ENCODE data around the gene EZR. TPM values are rescaled to one million over a fixed set of nuclear protein-coding genes. Genes with fewer than 3 reads are reported as not detected.

Gene EZR
- total and polyA plus RNA-seq, 10 of the 15 experiments (the other 5 are each of a cell fraction or from before 2014, with no cell fraction given), result 79.1 to 282 (median 161) TPM

- TF ChIP-seq SMC3 (IDR thresholded peaks at IDR 0.05; ENCODE audit: borderline replicate concordance, low read length) (no peak), MTA3 (IDR thresholded peaks at IDR 0.05; ENCODE audit: borderline replicate concordance, low read length) (no peak)
- TF ChIP-seq, protein P1, sequence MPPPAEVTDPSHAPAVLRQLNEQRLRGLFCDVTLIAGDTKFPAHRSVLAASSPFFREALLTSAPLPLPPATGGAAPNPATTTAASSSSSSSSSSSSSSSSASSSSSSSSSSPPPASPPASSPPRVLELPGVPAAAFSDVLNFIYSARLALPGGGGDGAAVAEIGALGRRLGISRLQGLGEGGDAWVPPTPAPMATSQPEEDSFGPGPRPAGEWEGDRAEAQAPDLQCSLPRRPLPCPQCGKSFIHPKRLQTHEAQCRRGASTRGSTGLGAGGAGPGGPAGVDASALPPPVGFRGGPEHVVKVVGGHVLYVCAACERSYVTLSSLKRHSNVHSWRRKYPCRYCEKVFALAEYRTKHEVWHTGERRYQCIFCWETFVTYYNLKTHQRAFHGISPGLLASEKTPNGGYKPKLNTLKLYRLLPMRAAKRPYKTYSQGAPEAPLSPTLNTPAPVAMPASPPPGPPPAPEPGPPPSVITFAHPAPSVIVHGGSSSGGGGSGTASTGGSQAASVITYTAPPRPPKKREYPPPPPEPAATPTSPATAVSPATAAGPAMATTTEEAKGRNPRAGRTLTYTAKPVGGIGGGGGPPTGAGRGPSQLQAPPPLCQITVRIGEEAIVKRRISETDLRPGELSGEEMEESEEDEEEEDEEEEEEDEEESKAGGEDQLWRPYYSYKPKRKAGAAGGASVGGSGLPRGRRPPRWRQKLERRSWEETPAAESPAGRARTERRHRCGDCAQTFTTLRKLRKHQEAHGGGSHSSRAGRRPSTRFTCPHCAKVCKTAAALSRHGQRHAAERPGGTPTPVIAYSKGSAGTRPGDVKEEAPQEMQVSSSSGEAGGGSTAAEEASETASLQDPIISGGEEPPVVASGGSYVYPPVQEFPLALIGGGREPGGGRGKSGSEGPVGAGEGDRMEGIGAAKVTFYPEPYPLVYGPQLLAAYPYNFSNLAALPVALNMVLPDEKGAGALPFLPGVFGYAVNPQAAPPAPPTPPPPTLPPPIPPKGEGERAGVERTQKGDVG (CRISPR knock-in tag; IDR thresholded peaks at IDR 0.05), result no peak
These were observed 21.3 kb upstream of the EZR start (continued) for GRCh38 chr6:158840465-158840864.

GRCh38 chr6:158839796-158840195 is 20.6 kb upstream of the EZR start:
- Histone ChIP-seq H3K9ac (ENCODE audit: control insufficient read depth, insufficient read depth, low read length) (no peak overlapping the region), H4K20me1 (ENCODE audit: control insufficient read depth, insufficient read depth) (no peaks in the 10 kb centered on the region), H3K27me3 (replicated peaks in 1 of 2; ENCODE audit: control insufficient read depth in 2 of 2, insufficient read depth in 2 of 2, low read length in 1 of 2) (no peaks in the 10 kb centered on the region; a peak in 1 of 4 replicates), H3K36me3 (ENCODE audit: control insufficient read depth in 2 of 2, insufficient read depth in 2 of 2, low read length in 1 of 2) (no peaks in the 10 kb centered on the region), H3K79me2 (ENCODE audit: control insufficient read depth, insufficient read depth, low read length) (no peaks in the 10 kb centered on the region), H3K4me1 (ENCODE audit: control insufficient read depth, insufficient read depth, low read length) (no peaks in the 10 kb centered on the region; the same call in 1 of the 2 replicates), H3K27ac (ENCODE audit: control insufficient read depth, insufficient read depth) (no peak overlapping the region), H3K4me3 (no peak overlapping the region), H3K4me2 (ENCODE audit: control insufficient read depth, insufficient read depth) (no peak overlapping the region), H2AFZ (ENCODE audit: control insufficient read depth, low read depth, low read length) (no peak overlapping the region), H3K9me3 (replicated peaks; ENCODE audit: control insufficient read depth, insufficient read depth, low read length) (no peaks in the 10 kb centered on the region)
- DNase-seq (ENCODE audit: low read depth, low spot score) (no peak), FAIRE-seq (no peak), ATAC-seq (no peak)
- in situ Hi-C loops (cut with MboI) (no loop called here), intact Hi-C loops (cut with micrococcal nuclease; ENCODE audit: unreplicated experiment) (no loop called here)
- BruUV-seq (replicated peaks), result no TSS peak
- CTCF ChIA-PET, result no interaction called here
- WGBS (ENCODE audit: insufficient coverage, insufficient replicate concordance, low lambda C conversion rate, missing lambda C conversion rate), result 79% methylated on average over 5 of the region's 5 CpGs
- SMC1A ChIA-PET (ENCODE audit: uncharacterized antibody, unreplicated experiment), result interaction anchor here (1.0 to 1.5 kb wide), 4 partner anchors 12 to 169 kb away, joined by 3 to 6 read pairs (median 3); no protein-coding TSS in a partner anchor
- POLR2A ChIA-PET, result interaction anchor here (0.6 kb wide), 1 partner anchor 32 kb away, joined by 3 read pairs; no protein-coding TSS in a partner anchor
- RAD21 ChIA-PET (ENCODE audit: unreplicated experiment), result interaction anchor here (0.6 to 0.8 kb wide), 2 partner anchors 12 to 91 kb away, joined by 3 to 4 read pairs; no protein-coding TSS in a partner anchor
- TF ChIP-seq MYC (IDR thresholded peaks at IDR 0.05; ENCODE audit: insufficient read depth, insufficient read length, insufficient replicate concordance, low read length, severe bottlenecking) (no peak), RB1 (IDR thresholded peaks at IDR 0.05; ENCODE audit: borderline replicate concordance) (no peak), IKZF2 (IDR thresholded peaks at IDR 0.05) (no peak), CREM (IDR thresholded peaks at IDR 0.05; ENCODE audit: low read depth) (no peak), NRF1 (conservative IDR thresholded peaks at IDR 0.05; ENCODE audit: low read depth, low read length) (no peak), PAX8 (IDR thresholded peaks at IDR 0.05) (no peak), TARDBP (IDR thresholded peaks at IDR 0.05; ENCODE audit: borderline replicate concordance) (no peak), SP1 (IDR thresholded peaks at IDR 0.05; ENCODE audit: low read depth, low read length) (no peak), POLR2AphosphoS2 (IDR thresholded peaks at IDR 0.05; ENCODE audit: low read depth, low read length) (no peak), STAT1 (conservative IDR thresholded peaks at IDR 0.05) (no peak), SREBF1 (IDR thresholded peaks at IDR 0.05; ENCODE audit: low read length) (no peak), NFYB (IDR thresholded peaks at IDR 0.05; ENCODE audit: insufficient read depth, low read depth, low read length) (no peak)
- TF ChIP-seq, protein P2, sequence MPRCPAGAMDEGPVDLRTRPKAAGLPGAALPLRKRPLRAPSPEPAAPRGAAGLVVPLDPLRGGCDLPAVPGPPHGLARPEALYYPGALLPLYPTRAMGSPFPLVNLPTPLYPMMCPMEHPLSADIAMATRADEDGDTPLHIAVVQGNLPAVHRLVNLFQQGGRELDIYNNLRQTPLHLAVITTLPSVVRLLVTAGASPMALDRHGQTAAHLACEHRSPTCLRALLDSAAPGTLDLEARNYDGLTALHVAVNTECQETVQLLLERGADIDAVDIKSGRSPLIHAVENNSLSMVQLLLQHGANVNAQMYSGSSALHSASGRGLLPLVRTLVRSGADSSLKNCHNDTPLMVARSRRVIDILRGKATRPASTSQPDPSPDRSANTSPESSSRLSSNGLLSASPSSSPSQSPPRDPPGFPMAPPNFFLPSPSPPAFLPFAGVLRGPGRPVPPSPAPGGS (IDR thresholded peaks at IDR 0.05; ENCODE audit: borderline replicate concordance, insufficient read depth, low read depth, low read length, poor library complexity, severe bottlenecking), result no peak
